Measurements from ENCODE around the gene MINDY2.
"Not testable (repeated sequence)": the region's sequence is repeated elsewhere in the genome, so short reads cannot be mapped to it uniquely, and the experiment has no call there.

The MINDY2 gene

DNA sequence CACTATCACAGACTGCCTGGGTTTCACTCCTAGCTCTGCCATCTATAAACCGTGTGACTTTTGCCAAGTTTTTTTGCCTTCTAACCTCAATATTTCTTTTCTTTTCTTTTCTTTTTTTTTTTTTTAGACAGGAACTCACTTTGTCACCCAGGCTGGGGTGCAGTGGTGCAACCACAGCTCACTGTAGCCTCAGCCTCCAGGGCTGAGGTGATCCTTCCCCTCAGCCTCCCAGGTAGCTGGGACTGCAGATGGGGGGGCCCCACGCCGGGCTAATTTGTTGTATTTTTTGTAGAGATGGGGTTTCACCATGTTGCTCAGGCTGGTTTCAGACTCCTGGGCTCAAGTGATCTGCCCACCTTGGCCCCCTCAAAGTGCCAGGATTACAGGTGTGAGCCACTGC, 18.4 kb upstream of the MINDY2 start:
- no peaks in the 10 kb centered on the region for H3K27me3 ChIP-seq (ENCODE audit: control insufficient read depth, insufficient read depth, low read length, poor library complexity, severe bottlenecking)
- no peak overlapping the region for H3K27ac ChIP-seq (ENCODE audit: insufficient read depth, low read depth, low read length, poor library complexity, severe bottlenecking)
- H3K4me1 ChIP-seq (ENCODE audit: control insufficient read depth, insufficient read depth, low read length), result no peaks in the 10 kb centered on the region
- H3K4me3 ChIP-seq (ENCODE audit: insufficient read depth, low read depth, low read length), result no peak overlapping the region
- no peaks in the 10 kb centered on the region for H3K9me3 ChIP-seq (ENCODE audit: control insufficient read depth, low read length)
- 88 to 92% methylated on average over 3 of the region's 3 CpGs for whole genome bisulfite sequencing, 2 experiments
- no peaks in the 10 kb centered on the region for H3K36me3 ChIP-seq (ENCODE audit: control insufficient read depth, insufficient read depth, low read length)

DNA sequence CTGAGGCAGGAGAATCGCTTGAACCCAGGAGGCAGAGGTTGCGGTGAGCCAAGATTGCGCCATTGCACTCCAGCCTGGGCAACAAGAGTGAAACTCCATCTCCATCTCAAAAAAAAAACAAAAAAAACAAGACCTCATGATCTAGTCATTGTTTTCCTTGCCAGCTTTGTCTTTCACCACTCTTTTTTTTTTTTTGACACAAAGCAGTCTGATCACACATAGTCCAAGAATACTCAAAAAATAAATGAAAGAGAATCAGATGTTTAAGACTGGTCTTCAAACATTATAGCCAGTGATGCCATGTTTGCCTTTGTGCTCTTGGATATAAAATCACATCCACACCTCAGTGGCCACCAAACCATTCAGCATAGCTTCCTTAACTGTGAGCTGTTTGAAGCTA, 15.8 kb upstream of the MINDY2 start:
- no peak overlapping the region for H3K27ac ChIP-seq (ENCODE audit: insufficient read depth, low read depth, low read length, poor library complexity, severe bottlenecking)
- WGBS, 2 experiments, result 88 to 94% methylated on average over 3 of the region's 3 CpGs
- no peaks in the 10 kb centered on the region for H3K9me3 ChIP-seq (ENCODE audit: control insufficient read depth, low read length)
- no peaks in the 10 kb centered on the region for H3K36me3 ChIP-seq (ENCODE audit: control insufficient read depth, insufficient read depth, low read length)
- no peak overlapping the region for H3K4me3 ChIP-seq (ENCODE audit: insufficient read depth, low read depth, low read length)
- H3K27me3 ChIP-seq (ENCODE audit: control insufficient read depth, insufficient read depth, low read length, poor library complexity, severe bottlenecking), result no peaks in the 10 kb centered on the region
- H3K4me1 ChIP-seq (ENCODE audit: control insufficient read depth, insufficient read depth, low read length), result no peaks in the 10 kb centered on the region

DNA sequence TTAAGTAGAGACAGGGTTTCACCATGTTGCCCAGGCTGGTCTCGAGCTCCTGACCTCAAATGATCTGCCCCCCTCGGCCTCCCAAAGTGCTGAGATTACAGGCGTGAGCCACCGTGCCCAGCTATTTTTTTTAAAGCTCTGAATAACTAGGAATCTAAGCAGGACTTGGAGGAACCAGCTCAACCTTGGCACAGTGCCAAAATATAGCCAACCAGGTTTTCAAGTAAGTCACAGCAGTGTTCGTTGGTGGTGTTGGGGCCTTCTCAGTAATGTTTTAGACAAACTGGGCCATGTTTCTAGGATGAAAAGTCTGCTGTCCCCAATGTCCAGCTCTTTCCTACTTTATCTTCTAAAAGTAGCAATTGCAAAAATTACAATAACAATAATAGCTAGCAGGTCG, 15.1 kb upstream of the MINDY2 start:
- H3K4me1 ChIP-seq (ENCODE audit: control insufficient read depth, insufficient read depth, low read length), result no peaks in the 10 kb centered on the region
- no peak overlapping the region for H3K4me3 ChIP-seq (ENCODE audit: insufficient read depth, low read depth, low read length)
- H3K27ac ChIP-seq (ENCODE audit: insufficient read depth, low read depth, low read length, poor library complexity, severe bottlenecking), result no peak overlapping the region
- WGBS, 2 experiments, result 88 to 90% methylated on average over 6 of the region's 6 CpGs
- no peaks in the 10 kb centered on the region for H3K9me3 ChIP-seq (ENCODE audit: control insufficient read depth, low read length)
- no peaks in the 10 kb centered on the region for H3K36me3 ChIP-seq (ENCODE audit: control insufficient read depth, insufficient read depth, low read length)
- H3K27me3 ChIP-seq (ENCODE audit: control insufficient read depth, insufficient read depth, low read length, poor library complexity, severe bottlenecking), result no peaks in the 10 kb centered on the region

DNA sequence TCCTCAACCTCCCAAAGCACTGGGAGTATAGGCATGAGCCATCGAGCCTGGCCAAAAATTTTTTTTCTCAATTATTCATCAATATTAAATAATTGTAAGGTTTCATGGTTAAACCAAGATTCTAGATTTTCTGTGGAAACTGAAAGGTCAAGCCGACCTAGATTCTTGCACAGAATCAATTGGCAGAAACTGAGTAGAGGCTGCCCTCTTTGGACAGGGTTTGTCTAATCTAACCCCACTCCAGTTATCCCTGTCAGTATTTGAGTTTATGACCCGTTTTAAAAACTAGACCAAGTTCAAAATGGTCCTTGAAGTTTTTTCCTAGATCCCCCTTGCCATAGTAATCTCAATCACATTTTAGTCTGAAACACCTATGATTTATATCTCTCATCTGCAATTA, 13.0 kb upstream of the MINDY2 start:
- H3K36me3 ChIP-seq (ENCODE audit: control insufficient read depth, insufficient read depth, low read length), result no peaks in the 10 kb centered on the region
- H3K27me3 ChIP-seq (ENCODE audit: control insufficient read depth, insufficient read depth, low read length, poor library complexity, severe bottlenecking), result no peaks in the 10 kb centered on the region
- no peaks in the 10 kb centered on the region for H3K9me3 ChIP-seq (ENCODE audit: control insufficient read depth, low read length)
- no peaks in the 10 kb centered on the region for H3K4me1 ChIP-seq (ENCODE audit: control insufficient read depth, insufficient read depth, low read length)
- no peak overlapping the region for H3K4me3 ChIP-seq (ENCODE audit: insufficient read depth, low read depth, low read length)
- no peak overlapping the region for H3K27ac ChIP-seq (ENCODE audit: insufficient read depth, low read depth, low read length, poor library complexity, severe bottlenecking)
- WGBS, 2 experiments, result 81 to 84% methylated on average over 2 of the region's 3 CpGs

DNA sequence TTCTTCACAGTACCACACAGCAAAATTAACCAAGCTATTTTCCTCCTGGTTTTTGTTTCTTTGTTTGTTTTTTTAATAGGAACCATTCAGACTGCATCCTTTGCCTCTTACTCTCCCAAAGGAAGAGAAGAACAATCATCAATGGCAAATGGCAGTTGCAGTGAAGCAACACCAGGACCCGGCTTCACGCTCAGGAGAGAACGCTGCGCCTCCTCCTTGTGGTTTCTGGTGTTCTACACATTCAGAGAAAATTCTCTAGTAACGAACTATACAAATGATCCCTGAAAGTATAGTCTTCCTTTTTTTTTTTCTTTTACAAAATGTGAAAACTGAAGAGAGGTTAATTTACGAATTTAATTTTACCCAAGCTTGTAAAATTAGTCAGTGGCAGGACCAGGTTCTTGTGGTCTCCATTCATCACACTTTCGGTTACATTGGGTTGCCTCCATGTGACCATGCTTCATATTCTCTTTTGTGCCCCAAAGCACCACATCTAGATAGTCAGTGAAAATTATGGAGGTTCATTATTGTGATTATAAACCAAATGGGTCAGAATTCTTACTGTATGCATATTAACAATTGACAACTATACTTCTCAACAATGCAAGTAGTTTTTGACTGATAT, 10.6 kb upstream of the MINDY2 start:
- Histone ChIP-seq H3K9me3 (ENCODE audit: control insufficient read depth, low read length) (no peaks in the 10 kb centered on the region), H3K4me3 (ENCODE audit: insufficient read depth, low read depth, low read length) (no peak overlapping the region), H3K4me1 (ENCODE audit: control insufficient read depth, insufficient read depth, low read length) (no peaks in the 10 kb centered on the region), H3K27me3 (ENCODE audit: control insufficient read depth, insufficient read depth, low read length, poor library complexity, severe bottlenecking) (no peaks in the 10 kb centered on the region), H3K27ac (ENCODE audit: insufficient read depth, low read depth, low read length, poor library complexity, severe bottlenecking) (no peak overlapping the region), H3K36me3 (ENCODE audit: control insufficient read depth, insufficient read depth, low read length) (no peaks in the 10 kb centered on the region)
- 93 to 96% methylated on average over 6 to 7 of the region's 7 CpGs for WGBS, 2 experiments

DNA sequence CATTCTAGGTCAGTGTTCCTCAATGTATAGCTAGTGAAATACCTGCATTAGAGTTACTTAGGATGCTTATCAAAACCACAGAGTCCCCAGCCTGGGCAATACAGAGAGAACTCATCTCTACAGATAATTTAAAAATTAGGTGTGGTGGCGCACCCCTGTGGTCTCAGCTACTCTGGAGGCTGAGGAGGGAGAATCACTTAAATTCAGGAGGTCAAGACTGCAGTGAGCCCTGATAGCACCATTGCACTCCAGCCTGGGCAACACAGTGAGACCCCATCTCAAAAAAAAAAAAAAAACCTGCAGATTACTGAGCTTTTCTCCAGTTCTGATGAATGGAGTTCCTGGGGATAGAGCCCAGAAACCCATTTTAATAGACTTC, 10.1 kb upstream of the MINDY2 start:
- H3K4me1 ChIP-seq (ENCODE audit: control insufficient read depth, insufficient read depth, low read length), result no peaks in the 10 kb centered on the region
- no peaks in the 10 kb centered on the region for H3K27me3 ChIP-seq (ENCODE audit: control insufficient read depth, insufficient read depth, low read length, poor library complexity, severe bottlenecking)
- no peak overlapping the region for H3K27ac ChIP-seq (ENCODE audit: insufficient read depth, low read depth, low read length, poor library complexity, severe bottlenecking)
- no peaks in the 10 kb centered on the region for H3K36me3 ChIP-seq (ENCODE audit: control insufficient read depth, insufficient read depth, low read length)
- 83 to 90% methylated on average over 1 of the region's 1 CpG for WGBS, 2 experiments
- no peaks in the 10 kb centered on the region for H3K9me3 ChIP-seq (ENCODE audit: control insufficient read depth, low read length)
- no peak overlapping the region for H3K4me3 ChIP-seq (ENCODE audit: insufficient read depth, low read depth, low read length)

DNA sequence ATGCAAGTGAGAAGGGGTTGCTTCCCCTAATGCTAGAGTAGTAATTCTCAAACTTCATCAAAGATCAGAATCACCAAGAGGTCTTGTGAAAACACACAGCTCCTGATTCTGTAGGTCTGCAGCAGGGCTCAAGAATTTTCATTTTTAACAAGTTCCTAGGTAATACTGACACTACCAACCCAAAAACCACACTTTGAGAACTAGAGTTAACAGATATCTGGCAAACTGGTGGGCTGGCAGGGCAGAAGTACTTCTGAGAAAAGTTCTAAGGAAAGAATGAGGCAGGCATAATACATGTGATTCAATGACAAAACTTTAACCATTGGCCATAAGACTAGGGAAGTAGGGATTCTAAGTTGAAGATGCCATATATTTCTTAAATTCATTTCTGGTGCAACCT, 8.8 kb upstream of the MINDY2 start:
- Histone ChIP-seq H3K4me3 (ENCODE audit: insufficient read depth, low read depth, low read length) (no peak overlapping the region), H3K27me3 (ENCODE audit: control insufficient read depth, insufficient read depth, low read length, poor library complexity, severe bottlenecking) (no peaks in the 10 kb centered on the region), H3K27ac (ENCODE audit: insufficient read depth, low read depth, low read length, poor library complexity, severe bottlenecking) (no peak overlapping the region), H3K4me1 (ENCODE audit: control insufficient read depth, insufficient read depth, low read length) (no peaks in the 10 kb centered on the region), H3K36me3 (ENCODE audit: control insufficient read depth, insufficient read depth, low read length) (no peaks in the 10 kb centered on the region), H3K9me3 (ENCODE audit: control insufficient read depth, low read length) (no peaks in the 10 kb centered on the region)

DNA sequence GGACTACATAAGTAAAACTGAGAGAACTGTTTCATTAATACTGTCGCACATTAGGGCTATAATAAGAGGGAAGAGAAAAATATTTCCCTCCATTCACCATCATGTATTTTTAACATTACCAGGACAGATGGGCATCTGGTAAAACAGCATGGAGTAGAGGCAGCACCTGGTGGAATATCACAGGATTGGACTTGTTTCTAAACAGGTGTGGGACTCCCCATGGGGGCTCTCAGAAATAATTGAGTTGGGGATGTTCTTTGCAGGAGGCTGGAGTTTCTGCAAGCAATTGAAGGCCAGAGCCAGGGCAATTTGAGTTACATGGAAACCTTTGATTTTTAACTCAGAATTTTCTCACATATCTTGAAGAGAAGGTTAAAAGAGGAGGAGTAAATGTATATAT, 8.4 kb upstream of the MINDY2 start:
- H3K9me3 ChIP-seq (ENCODE audit: control insufficient read depth, low read length), result no peaks in the 10 kb centered on the region
- no peaks in the 10 kb centered on the region for H3K4me1 ChIP-seq (ENCODE audit: control insufficient read depth, insufficient read depth, low read length)
- no peak overlapping the region for H3K4me3 ChIP-seq (ENCODE audit: insufficient read depth, low read depth, low read length)
- no peak overlapping the region for H3K27ac ChIP-seq (ENCODE audit: insufficient read depth, low read depth, low read length, poor library complexity, severe bottlenecking)
- 100% methylated on average over 1 of the region's 1 CpG; no CpG with 5 or more reads in 1 of the 2 experiments for WGBS, 2 experiments
- H3K36me3 ChIP-seq (ENCODE audit: control insufficient read depth, insufficient read depth, low read length), result no peaks in the 10 kb centered on the region
- no peaks in the 10 kb centered on the region for H3K27me3 ChIP-seq (ENCODE audit: control insufficient read depth, insufficient read depth, low read length, poor library complexity, severe bottlenecking)

DNA sequence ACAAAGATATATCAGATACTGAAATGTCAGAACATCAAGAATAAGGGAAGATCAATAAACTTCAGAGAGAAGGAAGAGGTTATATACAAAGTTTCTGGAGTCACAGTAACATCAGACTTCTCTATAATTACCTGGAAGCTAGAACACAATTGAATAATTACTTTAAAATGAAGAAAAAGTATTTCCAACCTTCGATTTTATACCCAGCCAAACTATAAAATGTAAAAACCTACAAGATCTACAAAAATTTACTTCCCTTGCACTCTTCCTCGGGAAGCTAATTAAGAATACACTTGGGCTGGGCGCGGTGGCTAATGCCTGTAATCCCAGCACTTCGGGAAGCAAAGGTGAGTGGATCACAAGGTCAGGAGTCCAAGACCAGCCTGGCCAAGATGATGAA, 6.6 kb upstream of the MINDY2 start:
- Histone ChIP-seq H3K4me1 (ENCODE audit: control insufficient read depth, insufficient read depth, low read length) (no peaks in the 10 kb centered on the region), H3K9me3 (ENCODE audit: control insufficient read depth, low read length) (no peaks in the 10 kb centered on the region), H3K27me3 (ENCODE audit: control insufficient read depth, insufficient read depth, low read length, poor library complexity, severe bottlenecking) (no peaks in the 10 kb centered on the region), H3K36me3 (ENCODE audit: control insufficient read depth, insufficient read depth, low read length) (no peaks in the 10 kb centered on the region), H3K27ac (ENCODE audit: insufficient read depth, low read depth, low read length, poor library complexity, severe bottlenecking) (no peak overlapping the region), H3K4me3 (ENCODE audit: insufficient read depth, low read depth, low read length) (no peak overlapping the region)
- 89% methylated on average over 5 of the region's 5 CpGs for WGBS, 2 experiments

DNA sequence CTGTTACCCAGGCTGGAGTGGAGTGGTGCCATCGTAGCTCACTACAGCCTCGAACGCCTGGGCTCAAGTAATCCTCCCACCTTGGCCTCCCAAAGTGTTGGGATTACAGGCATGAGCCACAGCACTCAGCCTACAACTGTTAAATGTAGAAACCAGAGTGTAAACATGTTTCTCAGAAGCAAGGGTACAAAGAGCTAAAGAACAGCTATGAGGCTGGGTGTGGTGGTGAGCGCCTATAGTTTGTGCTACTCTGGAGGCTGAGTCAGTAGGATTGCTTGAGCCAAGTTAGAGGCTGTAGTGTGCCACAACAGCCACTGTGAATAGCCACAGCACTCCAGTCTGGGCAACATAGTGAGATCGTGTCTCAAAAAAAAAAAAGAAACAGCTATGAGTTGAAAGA, 4.8 kb upstream of the MINDY2 start:
- H3K9me3 ChIP-seq (ENCODE audit: control insufficient read depth, low read length), result no peaks in the 10 kb centered on the region
- peaks cover 4% of the 10 kb centered on the region for H3K27me3 ChIP-seq (ENCODE audit: control insufficient read depth, insufficient read depth, low read length, poor library complexity, severe bottlenecking)
- no peaks in the 10 kb centered on the region for H3K4me1 ChIP-seq (ENCODE audit: control insufficient read depth, insufficient read depth, low read length)
- 81 to 83% methylated on average over 5 of the region's 5 CpGs for WGBS, 2 experiments
- H3K27ac ChIP-seq (ENCODE audit: insufficient read depth, low read depth, low read length, poor library complexity, severe bottlenecking), result no peak overlapping the region
- H3K4me3 ChIP-seq (ENCODE audit: insufficient read depth, low read depth, low read length), result no peak overlapping the region
- H3K36me3 ChIP-seq (ENCODE audit: control insufficient read depth, insufficient read depth, low read length), result no peaks in the 10 kb centered on the region

DNA sequence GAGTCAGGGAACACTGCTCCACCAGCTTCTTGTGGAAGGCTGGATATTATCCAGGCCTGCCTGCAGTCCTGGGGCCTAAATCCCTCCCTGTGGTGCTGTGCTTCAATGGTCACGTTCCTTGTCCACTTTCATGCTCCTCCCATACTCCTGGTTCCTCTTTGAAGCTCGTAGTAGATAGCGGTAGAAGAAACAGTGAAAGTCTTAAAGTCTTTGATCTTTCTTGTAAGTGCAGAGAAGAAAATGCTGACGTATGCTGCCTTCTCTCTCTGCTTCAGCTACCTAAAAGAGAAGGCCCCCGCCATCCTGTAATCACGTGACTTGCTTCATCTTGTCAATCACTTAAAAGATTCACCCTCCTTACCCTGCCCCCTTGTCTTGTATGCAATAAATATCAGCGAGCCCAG, 2.5 kb upstream of the MINDY2 start:
- H3K36me3 ChIP-seq (ENCODE audit: control insufficient read depth, insufficient read depth, low read length), result not testable (repeated sequence)
- 76 to 85% methylated on average over 7 of the region's 7 CpGs for WGBS, 2 experiments

More for the DNA sequence above, 2.5 kb upstream of the MINDY2 start:
- not testable (repeated sequence) for H3K27me3 ChIP-seq (ENCODE audit: control insufficient read depth, insufficient read depth, low read length, poor library complexity, severe bottlenecking); H3K4me1 ChIP-seq (ENCODE audit: control insufficient read depth, insufficient read depth, low read length); H3K9me3 ChIP-seq (ENCODE audit: control insufficient read depth, low read length); H3K4me3 ChIP-seq (ENCODE audit: insufficient read depth, low read depth, low read length); H3K27ac ChIP-seq (ENCODE audit: insufficient read depth, low read depth, low read length, poor library complexity, severe bottlenecking)
